AG09319 (cell line): ENCODE data around the gene MRPS27.
"Not testable (repeated sequence)": the region's sequence is repeated elsewhere in the genome, so short reads cannot be mapped to it uniquely, and the experiment has no call there.

Source experiments
- DNase-seq: peaks from one replicate; pipeline ENCODE4 v3.0.0-alpha.2; 2010; ENCODE audit warnings: low read depth; ENCODE audit errors: extremely low read depth
- CTCF ChIP-seq: IDR thresholded peaks from 2 replicates; pipeline ENCODE4 v1.5.1; 2011; ENCODE audit warnings: low read depth, mild to moderate bottlenecking, inconsistent platforms, low read length, moderate library complexity

Gene MRPS27

GRCh38 chr5:72182686-72183085, 137.4 kb downstream of the MRPS27 start:
- no peak for TF ChIP-seq CTCF

GRCh38 chr5:72180925-72181324, 139.1 kb downstream of the MRPS27 start:
- TF ChIP-seq CTCF: no peak
- no peak for DNase-seq

More at GRCh38 chr5:72182686-72183085, 137.4 kb downstream of the MRPS27 start:
- DNase-seq: no peak

GRCh38 chr5:72179816-72180440, 140.1 kb downstream of the MRPS27 start:
- DNase-seq: no peak
- TF ChIP-seq CTCF: no peak

DNA sequence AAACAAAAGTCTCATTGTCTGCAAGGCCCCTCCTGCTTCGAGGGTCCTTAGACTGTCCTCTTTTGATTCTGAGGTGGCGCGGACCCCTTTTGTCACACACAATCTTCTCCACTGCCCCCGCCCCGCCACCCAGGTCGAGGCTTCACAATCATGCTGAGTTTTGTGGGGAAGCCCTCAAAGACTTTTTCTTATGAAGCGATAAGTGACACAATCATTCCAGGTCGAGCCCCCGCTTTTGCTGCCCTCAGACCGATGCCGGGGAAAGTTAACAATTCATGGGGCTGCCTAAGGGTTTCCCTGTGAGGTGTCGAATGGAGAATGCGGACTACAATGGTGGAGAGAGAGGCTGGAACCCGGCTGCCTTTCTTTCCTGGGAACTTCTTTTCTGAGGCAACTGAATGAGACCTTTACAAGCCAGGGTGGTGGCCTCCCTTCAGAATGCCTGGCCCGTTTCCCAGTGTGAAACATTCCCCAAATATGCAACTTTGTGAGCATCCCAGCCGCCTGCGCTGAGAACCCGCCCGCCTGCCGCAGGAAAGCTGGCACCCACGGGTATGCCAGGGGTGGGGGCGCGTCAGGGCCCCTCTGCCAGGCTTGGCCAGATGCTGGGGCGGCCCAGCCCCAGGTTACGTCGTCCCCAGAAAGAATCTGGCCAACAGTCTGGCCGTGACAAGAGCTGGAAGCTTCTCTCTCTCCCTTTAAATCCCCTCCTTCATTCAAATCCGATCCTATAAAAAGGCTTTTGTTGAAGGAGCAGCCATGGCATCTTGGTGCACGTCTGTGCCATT, 140.8 kb downstream of the MRPS27 start:
- DNase-seq: peak; percentile 70
- no peak for TF ChIP-seq CTCF

DNA sequence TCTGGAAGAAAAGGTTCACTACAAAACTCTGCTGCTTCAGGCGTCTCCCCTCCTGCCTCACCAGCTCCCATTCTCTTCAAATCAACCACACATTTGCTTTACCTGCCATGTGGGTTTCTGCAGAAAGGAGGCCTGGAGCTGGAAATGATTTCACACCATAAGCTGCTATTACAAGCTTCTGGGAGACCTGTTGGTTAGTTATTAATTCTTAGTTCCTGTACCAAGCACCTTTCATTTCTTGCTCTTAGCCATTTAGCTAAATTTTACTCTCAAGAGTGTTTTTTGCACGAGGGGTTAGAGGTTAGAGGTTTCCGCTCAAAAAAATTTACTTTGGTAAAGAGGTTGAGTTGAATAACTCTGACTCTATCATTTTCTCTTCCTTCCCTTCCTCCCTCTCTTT, 142.5 kb downstream of the MRPS27 start:
- no peak for DNase-seq

DNA sequence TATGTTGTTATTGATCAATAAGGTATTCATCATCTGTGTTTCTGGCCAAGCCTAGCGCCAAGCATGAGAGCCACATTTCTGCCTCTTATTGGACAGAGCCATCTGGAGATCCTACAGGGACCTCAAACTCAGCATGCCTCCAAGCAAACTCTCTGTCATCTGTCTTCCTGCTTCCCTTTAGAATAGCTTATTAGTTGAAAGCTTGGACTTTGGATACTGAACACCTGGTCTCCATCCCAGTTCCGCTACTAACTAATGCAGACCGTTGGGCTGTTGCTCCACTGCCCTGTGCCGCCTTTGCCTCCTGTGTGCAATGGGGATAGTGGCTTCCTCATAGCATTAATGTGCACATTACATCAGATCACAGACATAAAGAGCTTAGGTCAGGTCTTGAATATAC, 147.3 kb downstream of the MRPS27 start:
- TF ChIP-seq CTCF: no peak
- no peak for DNase-seq

More for the DNA sequence above, 142.5 kb downstream of the MRPS27 start:
- TF ChIP-seq CTCF: no peak

- no peak for DNase-seq
- no peak for TF ChIP-seq CTCF
Observed at GRCh38 chr5:72171667-72172066, 148.4 kb downstream of the MRPS27 start.

GRCh38 chr5:72171181-72171580, 148.9 kb downstream of the MRPS27 start:
- not testable (repeated sequence) for DNase-seq
